Sigmoid colon (tissue), 7 donors: ENCODE results near the gene BACE2. TPM values are rescaled to one million over a fixed set of nuclear protein-coding genes. Genes with fewer than 3 reads are reported as not detected.

ENCODE experiments used
- DNase-seq: peaks from one replicate; pipeline ENCODE4 v3.0.0-alpha.2; 2019
- H3K27ac ChIP-seq, 4 donors: fragments of 200-600 bp; sonication (generic); one replicate each; pipeline ENCODE4 v1.5.1; 2016 to 2019; ENCODE audit warnings: mild to moderate bottlenecking in 1 of 4
- H3K27me3 ChIP-seq, 3 donors: fragments of 200-600 bp; sonication (generic); one replicate each; pipeline ENCODE4 v1.5.1; 2019; ENCODE audit warnings: mild to moderate bottlenecking in 1 of 3
- H3K36me3 ChIP-seq, 4 donors: fragments of 200-600 bp; sonication (generic); one replicate each; pipeline ENCODE4 v1.5.1; 2016 to 2019
- H3K4me1 ChIP-seq, 4 donors: fragments of 200-600 bp; sonication (generic); one replicate each; pipeline ENCODE4 v1.5.1; 2017 to 2019
- H3K4me3 ChIP-seq, 4 donors: fragments of 200-600 bp; sonication (generic); one replicate each; pipeline ENCODE4 v1.5.1; 2017 to 2019; ENCODE audit warnings: mild to moderate bottlenecking in 2 of 4, moderate library complexity in 1 of 4
- H3K9me3 ChIP-seq, 4 donors: fragments of 200-600 bp in 3 of 4; sonication (generic) in 3 of 4; one replicate each; pipeline versions ENCODE4 v1.5.1 to v1.6.1; 2013 to 2019
- EP300 ChIP-seq, 4 donors: sonication (generic); formaldehyde crosslinking; IDR thresholded peaks; one replicate each; pipeline ENCODE4 v1.6.1; 2017; ENCODE audit warnings: antibody characterized with exemption in 4 of 4
- POLR2A ChIP-seq, 2 donors: fragments of 450-650 bp; IDR thresholded peaks; one replicate each; pipeline ENCODE4 v1.6.1; 2016; ENCODE audit warnings: antibody characterized with exemption in 2 of 2, mild to moderate bottlenecking in 2 of 2, moderate library complexity in 2 of 2
- POLR2AphosphoS5 ChIP-seq, 4 donors: sonication (generic); formaldehyde crosslinking; IDR thresholded peaks; one replicate each; pipeline ENCODE4 v1.6.1; 2017; ENCODE audit warnings: antibody characterized with exemption in 4 of 4
- WGBS, 2 donors: extraction: QIAGEN DNeasy Blood & Tissue Kit; methylation state at CpG; one replicate each; pipeline ENCODE4 v1.1.7; 2013; 5-methylcytosine and 5-hydroxymethylcytosine counted together
- intact Hi-C: fragments of 100-400 bp; cut with DNase I; formaldehyde crosslinking; loops from one replicate; pipeline ENCODE4 v1.15.1; 2023
- polyA plus RNA-seq, 3 donors: library from polyadenylated mRNA; stranded (reverse); fragments of 200-250 nt; gene quantifications; one replicate each; pipeline ENCODE4 v1.2.3, GENCODE V29; 2013
- total RNA-seq, 4 donors: library from RNA; depleted of rRNA; stranded (reverse); fragments of >200 nt; gene quantifications; one replicate each; pipeline ENCODE4 v1.1.0, GENCODE V29; 2016
- TF ChIP-seq, protein P1 (sequence below), 4 experiments: fragments of 450-650 bp in 3 of 4; fragments of 200-600 bp in 1 of 4; IDR thresholded peaks; one replicate each; pipeline ENCODE4 v1.5.1; 2016 to 2019; ENCODE audit warnings: antibody characterized with exemption in 4 of 4, mild to moderate bottlenecking in 3 of 4, moderate library complexity in 2 of 4
- donor health status: healthy with polysubstance abuse.
- donor health status: Bipolar disorder and iron deficiency.
- donor health status: healthy.

BACE2 gene
- total and polyA plus RNA-seq, 7 donors: 12.0 to 204 (median 52.8) TPM

DNA sequence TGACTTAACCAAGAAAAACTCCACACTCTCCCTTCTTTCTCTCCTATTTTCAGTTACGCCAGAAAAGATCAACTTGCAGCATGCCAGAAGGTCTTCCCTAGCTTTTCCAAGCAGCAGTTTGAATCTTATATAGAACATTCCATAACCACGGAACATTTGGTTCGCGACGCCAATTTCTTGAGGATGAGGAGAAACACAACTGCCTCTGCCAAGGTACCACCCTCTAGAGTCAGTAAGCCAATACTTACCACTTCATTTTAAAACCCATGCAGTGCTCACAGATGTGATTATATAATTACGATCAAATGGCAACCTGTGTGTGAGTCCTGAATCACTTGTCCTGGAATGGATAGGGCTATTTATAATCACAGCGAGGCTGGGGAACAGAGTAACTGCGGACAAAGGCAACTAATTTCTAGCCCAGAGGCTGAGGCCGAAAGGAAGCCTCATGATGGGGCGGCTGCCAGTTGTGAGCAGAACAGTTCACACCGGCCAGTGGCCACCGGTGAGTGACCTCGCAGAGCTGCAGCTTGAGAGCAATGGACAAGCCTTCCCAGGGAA is 43.2 kb upstream of the BACE2 start:
- intact Hi-C loops: loop anchor here (5.0 kb wide), 2 partner anchors 83 to 338 kb away; no protein-coding TSS in a partner anchor
- no peaks in the 10 kb centered on the region for H3K36me3 ChIP-seq
- 66 to 79% methylated on average over 13 of the region's 13 CpGs for WGBS, 2 donors
- H3K4me3 ChIP-seq: peak overlapping the region in 1 of 4 donors; percentile 6
- no peaks in the 10 kb centered on the region for H3K9me3 ChIP-seq
- H3K27me3 ChIP-seq: peaks cover 0 to 6% (median 0%) of the 10 kb centered on the region in 3 donors
- H3K4me1 ChIP-seq: peaks cover 0 to 13% (median 7%) of the 10 kb centered on the region in 4 donors
- DNase-seq: no peak
- peak overlapping the region in 3 of 4 donors; percentile 41 to 62 (median 49) for H3K27ac ChIP-seq
- TF ChIP-seq POLR2AphosphoS5 (IDR thresholded peaks at IDR 0.05) (no peak), EP300 (IDR thresholded peaks at IDR 0.05) (no peak), POLR2A (IDR thresholded peaks at IDR 0.05) (no peak)

DNA sequence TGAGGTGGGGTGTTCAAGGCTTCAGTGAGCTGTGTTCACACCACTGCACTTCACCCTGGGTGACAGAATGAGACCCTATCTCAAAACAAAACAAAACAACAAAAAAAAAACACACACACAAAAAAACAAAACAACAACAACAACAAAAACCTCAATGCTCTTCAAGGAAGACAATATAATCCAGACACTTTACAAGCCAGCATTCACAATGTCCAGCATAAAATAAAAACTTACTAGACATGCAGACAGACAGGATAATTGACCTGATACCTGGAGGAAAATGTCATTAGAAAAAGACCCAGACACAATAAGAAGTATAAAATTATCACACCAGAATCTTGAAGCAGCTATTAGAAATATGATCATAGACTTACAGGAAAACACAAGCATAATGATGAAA is 39.0 kb upstream of the BACE2 start:
- H3K4me1 ChIP-seq: peaks cover 0 to 13% (median 7%) of the 10 kb centered on the region in 4 donors
- H3K27ac ChIP-seq: no peak overlapping the region
- intact Hi-C loops: no loop called here
- H3K4me3 ChIP-seq: no peak overlapping the region
- H3K27me3 ChIP-seq: no peaks in the 10 kb centered on the region
- no peak for DNase-seq
- no peaks in the 10 kb centered on the region for H3K36me3 ChIP-seq
- no peaks in the 10 kb centered on the region for H3K9me3 ChIP-seq
- TF ChIP-seq, protein P1, sequence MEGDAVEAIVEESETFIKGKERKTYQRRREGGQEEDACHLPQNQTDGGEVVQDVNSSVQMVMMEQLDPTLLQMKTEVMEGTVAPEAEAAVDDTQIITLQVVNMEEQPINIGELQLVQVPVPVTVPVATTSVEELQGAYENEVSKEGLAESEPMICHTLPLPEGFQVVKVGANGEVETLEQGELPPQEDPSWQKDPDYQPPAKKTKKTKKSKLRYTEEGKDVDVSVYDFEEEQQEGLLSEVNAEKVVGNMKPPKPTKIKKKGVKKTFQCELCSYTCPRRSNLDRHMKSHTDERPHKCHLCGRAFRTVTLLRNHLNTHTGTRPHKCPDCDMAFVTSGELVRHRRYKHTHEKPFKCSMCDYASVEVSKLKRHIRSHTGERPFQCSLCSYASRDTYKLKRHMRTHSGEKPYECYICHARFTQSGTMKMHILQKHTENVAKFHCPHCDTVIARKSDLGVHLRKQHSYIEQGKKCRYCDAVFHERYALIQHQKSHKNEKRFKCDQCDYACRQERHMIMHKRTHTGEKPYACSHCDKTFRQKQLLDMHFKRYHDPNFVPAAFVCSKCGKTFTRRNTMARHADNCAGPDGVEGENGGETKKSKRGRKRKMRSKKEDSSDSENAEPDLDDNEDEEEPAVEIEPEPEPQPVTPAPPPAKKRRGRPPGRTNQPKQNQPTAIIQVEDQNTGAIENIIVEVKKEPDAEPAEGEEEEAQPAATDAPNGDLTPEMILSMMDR (IDR thresholded peaks at IDR 0.05): no peak
- TF ChIP-seq POLR2A (IDR thresholded peaks at IDR 0.05): no peak
- TF ChIP-seq EP300 (IDR thresholded peaks at IDR 0.05): no peak
- no peak for TF ChIP-seq POLR2AphosphoS5 (IDR thresholded peaks at IDR 0.05)

DNA sequence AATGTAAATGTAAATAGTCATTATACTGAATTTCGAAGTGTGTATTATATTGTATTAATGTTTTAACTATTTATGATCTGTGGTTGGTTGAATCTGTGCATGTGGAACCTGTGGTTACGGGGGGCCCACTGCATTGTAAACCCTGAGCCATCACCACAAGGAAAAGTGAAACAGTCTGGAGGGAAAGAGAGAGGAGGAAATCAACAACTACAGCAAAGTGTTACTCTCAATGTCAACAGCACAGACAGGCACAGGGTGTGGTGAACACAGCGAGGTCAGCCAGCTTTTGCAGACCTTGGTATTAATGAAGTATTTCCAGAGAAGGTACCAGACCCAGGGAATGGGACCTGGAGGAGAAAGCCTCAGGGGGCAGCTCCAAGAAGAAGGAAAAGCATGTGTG is 37.1 kb upstream of the BACE2 start:
- intact Hi-C loops: loop anchor here (10.0 kb wide), 1 partner anchor 986 kb away; no protein-coding TSS in a partner anchor

DNA sequence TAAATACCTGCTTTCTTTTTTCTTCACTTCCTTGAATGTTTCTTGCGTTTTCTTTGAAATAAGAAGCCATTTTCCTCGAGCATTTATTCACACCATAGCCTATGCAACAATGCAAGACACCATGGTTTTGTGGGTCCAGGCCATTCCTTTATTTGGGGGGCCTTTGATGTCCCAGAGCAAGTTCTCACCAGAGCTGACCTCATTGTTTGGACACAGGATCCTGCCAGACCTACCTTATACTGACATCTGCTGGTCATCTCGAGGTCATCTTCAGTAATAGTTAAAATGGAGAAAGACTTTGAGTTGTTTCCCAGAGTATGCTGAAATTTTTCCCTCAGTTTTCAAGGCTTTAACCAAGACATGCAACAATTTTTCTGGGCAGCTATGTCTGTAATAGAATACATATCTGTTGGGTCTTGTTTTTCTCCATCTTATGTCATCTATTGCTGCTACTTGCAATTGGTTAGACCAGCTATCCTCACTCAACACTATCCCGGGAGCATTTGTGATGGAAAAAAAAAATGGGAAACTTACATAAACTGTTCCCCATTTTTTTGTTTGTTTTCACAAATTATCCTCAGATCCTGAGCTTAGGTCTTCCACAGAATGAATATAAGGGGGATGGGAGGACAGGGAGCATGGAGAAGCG is 34.0 kb upstream of the BACE2 start:
- TF ChIP-seq EP300 (IDR thresholded peaks at IDR 0.05): no peak
- TF ChIP-seq, protein P1 (IDR thresholded peaks at IDR 0.05): peak in 3 of 4 experiments; percentile 15 to 34 (median 25)
- no peak for TF ChIP-seq POLR2A (IDR thresholded peaks at IDR 0.05)
- TF ChIP-seq POLR2AphosphoS5 (IDR thresholded peaks at IDR 0.05): no peak
- Histone ChIP-seq H3K4me3 (no peak overlapping the region), H3K4me1 (no peaks in the 10 kb centered on the region), H3K9me3 (no peaks in the 10 kb centered on the region), H3K27me3 (no peaks in the 10 kb centered on the region), H3K36me3 (no peaks in the 10 kb centered on the region), H3K27ac (no peak overlapping the region)
- no peak for DNase-seq
- intact Hi-C loops: loop anchor here (10.0 kb wide), 1 partner anchor 989 kb away; no protein-coding TSS in a partner anchor
- WGBS, 2 donors: 46 to 55% methylated on average over 5 of the region's 5 CpGs

More for the DNA sequence above, 37.1 kb upstream of the BACE2 start:
- 21 to 34% methylated on average over 3 of the region's 3 CpGs for WGBS, 2 donors
- TF ChIP-seq, protein P1 (IDR thresholded peaks at IDR 0.05): no peak
- TF ChIP-seq POLR2AphosphoS5 (IDR thresholded peaks at IDR 0.05) (no peak), POLR2A (IDR thresholded peaks at IDR 0.05) (no peak), EP300 (IDR thresholded peaks at IDR 0.05) (no peak)
- Histone ChIP-seq H3K36me3 (no peaks in the 10 kb centered on the region), H3K4me3 (no peak overlapping the region), H3K9me3 (no peaks in the 10 kb centered on the region), H3K4me1 (no peaks in the 10 kb centered on the region), H3K27me3 (no peaks in the 10 kb centered on the region), H3K27ac (no peak overlapping the region)
- no peak for DNase-seq

DNA sequence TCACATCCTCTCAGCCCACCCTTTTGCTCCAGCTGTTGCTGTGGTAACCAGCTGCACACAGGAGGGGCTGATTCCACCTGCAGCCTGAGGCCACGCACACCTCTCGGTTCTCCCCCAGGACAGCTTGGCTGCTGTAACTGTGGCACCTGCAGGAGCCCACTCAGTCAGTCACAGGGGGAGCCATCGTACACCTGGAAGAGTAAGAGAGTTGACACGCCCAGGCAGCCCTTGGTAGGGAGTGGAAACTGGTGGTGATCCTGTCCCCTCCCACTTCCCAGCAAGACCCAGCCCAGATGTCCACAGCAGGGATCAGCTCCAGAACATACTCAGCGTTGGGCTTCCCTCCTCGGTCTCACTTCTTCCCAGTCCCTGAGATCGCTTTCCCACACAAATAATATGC is 32.2 kb upstream of the BACE2 start:
- Histone ChIP-seq H3K4me3 (no peak overlapping the region), H3K27me3 (no peaks in the 10 kb centered on the region), H3K36me3 (no peaks in the 10 kb centered on the region), H3K27ac (no peak overlapping the region), H3K9me3 (no peaks in the 10 kb centered on the region), H3K4me1 (peaks cover 0 to under 1% (median 0%) of the 10 kb centered on the region in 4 donors)
- intact Hi-C loops: loop anchor here (10.0 kb wide), 1 partner anchor 991 kb away; no protein-coding TSS in a partner anchor
- no peak for TF ChIP-seq EP300 (IDR thresholded peaks at IDR 0.05)
- DNase-seq: no peak
- 52 to 70% methylated on average over 7 of the region's 7 CpGs for WGBS, 2 donors
